Fibroblast of upper back skin (primary cell): ENCODE measurements around the gene CLSTN1.

Experiments
- DNase-seq: peaks from one replicate; pipeline ENCODE4 v3.0.0-alpha.2; 2013

CLSTN1 gene

DNA sequence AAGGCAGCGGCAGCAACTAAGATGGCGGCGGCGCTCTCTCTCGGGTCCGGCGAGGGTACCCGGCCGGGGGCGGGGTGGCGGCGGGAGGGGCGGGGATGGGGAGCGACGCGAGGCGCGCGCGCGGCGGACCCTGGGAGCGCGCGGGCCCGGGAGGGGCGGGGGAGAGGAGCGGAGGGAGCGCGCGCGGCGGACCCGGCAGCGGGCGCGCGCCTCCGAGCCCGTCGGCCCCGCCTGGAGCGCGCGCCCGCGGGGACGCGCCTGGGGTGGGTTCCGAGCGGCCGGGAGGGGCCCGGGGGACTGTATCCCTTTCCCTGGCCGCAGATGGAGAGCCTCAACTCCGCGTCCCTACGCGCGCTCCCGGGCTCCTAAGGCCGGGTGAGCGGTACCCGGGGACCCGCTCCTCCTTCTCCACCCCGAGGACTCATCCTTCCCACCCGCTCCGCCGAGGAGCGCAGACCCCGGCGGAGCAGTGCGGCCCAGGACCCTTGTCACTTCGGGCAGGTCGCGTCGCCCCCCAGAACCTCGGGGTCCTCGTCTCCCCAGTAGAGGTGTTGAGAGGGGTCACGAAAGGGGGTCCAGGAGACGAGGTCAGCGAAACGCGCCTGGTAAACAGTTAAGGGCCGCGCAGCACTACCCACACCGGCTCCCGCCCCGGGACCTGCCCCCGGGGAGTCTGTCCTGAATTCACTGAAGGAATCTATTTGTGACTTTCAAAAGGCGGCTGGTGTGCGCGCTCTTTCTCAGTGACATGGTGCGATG lies at the start of gene CLSTN1:
TSS of gene CLSTN1 (minus strand) at position 23 of the 759 bp plus-strand sequence. CDS start 232 bp downstream, outside the sequence.
- peak; percentile 83 for DNase-seq

DNA sequence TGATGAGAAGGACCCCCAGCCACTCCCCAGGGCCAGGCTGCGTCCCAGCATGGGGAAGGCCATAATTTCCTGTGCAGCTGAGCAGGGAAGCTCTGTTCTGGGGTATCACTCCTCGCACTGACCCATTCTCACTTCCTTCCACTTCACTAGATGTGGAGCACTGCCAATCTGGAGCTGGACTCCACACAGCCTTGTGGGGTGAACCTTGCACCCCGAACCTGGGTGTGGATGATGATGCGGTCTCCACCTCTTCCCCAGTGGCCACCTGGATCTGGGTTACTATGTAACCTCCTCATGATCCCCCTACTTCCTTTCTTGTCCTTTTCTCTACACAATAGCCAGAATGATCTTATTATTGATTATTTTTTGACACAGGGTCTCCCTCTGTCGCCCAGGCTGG lies 49.6 kb upstream of the CLSTN1 start:
- DNase-seq: no peak

DNA sequence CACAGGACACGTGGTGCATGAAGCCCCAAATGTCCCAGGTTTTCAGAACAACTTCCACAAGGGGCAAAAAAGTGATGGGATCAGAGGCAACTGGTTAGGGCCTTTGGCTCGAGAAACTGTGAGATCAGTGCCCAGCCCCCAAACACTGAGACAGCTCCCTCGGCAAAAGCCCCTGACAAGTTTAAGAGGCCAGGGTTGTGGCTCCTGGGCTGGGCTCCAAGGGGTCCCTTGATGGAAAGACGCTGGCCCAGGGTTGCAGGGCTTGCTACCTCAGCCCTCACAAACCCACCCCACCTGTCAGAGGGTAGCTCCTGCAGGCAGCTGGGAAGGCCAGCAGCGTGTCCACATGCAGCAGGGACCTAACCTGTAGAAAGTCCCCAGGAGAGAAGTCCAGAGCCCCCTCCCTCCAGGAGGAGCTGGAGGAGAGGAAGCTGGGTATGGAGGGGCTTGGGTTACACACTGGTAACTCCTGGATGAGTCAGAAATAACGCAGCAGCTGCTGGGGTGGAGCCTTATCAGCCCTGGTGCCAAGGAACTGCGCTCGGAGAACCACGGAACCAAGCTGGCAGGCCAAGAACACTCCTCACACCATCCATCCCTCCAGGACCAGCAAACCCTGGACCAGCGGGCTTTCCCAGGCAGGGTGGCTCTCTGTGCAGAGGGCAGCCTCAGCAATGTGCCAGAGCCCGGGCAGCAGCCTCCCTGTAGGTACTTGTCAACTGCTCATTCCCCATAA lies 48.8 kb upstream of the CLSTN1 start:
- DNase-seq: no peak

- DNase-seq: no peak
These were observed 48.1 kb upstream of the CLSTN1 start for GRCh38 chr1:9871707-9872425.

- DNase-seq: no peak
These were observed 47.3 kb upstream of the CLSTN1 start for GRCh38 chr1:9871021-9871420.

- DNase-seq: no peak
These were observed 46.8 kb upstream of the CLSTN1 start for GRCh38 chr1:9870572-9870971.

DNA sequence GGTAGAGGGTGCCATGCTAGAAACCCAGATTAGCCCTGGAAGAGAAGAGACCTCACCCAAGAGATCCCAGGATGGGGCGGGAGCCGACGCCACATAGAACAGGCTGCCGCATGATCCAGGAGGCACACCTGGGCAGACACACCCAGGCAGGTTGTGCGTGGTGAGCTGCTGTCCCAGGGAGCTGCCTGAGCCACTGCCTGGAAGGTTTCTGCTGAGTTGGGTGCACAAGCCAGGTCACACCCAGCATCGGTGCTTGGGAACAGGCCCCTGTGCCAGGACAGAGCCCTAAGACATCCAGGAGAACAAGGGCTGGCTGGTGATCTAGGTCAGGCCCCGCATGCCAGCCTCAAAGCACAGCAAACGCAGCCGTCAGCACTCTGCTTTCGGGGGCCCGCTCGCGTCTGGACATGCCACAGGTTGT lies 46.1 kb upstream of the CLSTN1 start:
- DNase-seq: no peak

DNA sequence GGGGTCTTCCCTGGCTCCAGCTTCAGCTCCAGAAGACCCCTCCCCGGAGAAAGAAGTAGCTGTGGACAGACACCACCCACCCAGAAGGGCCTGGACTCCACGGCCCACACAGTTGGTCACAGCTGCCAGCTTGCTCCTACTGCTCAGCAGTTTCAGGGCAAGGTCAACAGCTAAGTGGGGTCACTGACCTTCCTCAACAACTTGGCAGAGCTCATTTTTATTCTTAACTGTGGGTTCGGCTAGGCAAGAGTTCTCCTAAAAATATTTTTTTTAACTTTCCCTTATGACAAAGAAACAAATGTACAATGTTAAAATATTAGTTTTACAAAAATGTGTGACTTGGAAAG lies 44.5 kb upstream of the CLSTN1 start:
- DNase-seq: no peak

- peak; percentile 65 for DNase-seq
These were observed 43.9 kb upstream of the CLSTN1 start for GRCh38 chr1:9867408-9868243.

GRCh38 chr1:9866836-9867235 lies 43.1 kb upstream of the CLSTN1 start:
- DNase-seq: no peak

- no peak for DNase-seq
These were observed 42.0 kb upstream of the CLSTN1 start for GRCh38 chr1:9865724-9866123.

DNA sequence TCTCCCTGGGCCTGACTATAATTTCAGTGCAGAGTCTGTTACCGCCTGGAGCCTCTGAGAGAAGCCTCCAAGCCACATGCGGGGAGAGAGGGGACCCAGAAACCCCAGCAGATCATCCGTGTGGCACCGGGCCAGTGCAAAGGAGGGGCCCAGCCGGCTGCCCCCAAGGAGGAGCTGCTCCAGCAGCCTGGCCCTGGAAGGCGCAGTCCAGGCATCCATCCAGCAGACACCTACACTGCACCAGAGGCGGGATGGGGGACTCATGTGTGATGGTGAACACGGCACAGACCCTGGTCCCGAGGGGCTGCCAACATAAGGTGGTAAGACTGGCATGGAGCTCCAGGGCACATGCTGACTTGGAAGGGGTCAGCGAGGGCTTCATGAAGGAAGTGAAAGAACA lies 39.6 kb upstream of the CLSTN1 start:
- no peak for DNase-seq

DNA sequence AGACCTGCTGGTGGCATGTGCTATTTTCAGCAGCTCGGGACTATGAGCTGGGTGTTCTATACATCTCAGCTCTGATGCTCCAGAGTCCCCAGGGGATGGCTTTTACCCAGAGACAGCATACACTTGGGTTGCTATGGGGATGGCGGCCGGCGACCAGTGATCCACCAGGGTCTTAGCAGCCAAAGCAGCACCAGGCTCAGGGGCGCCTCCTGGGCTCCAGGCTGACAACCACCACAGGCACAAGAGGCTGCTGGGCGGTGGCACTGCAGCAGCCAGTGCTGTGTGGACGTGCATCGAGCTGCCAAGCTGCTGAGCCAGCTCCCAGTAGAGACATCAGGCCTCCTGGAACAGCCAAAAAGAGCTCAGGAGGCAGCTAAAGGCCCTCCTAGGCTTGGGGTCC lies 37.6 kb upstream of the CLSTN1 start:
- DNase-seq: no peak

DNA sequence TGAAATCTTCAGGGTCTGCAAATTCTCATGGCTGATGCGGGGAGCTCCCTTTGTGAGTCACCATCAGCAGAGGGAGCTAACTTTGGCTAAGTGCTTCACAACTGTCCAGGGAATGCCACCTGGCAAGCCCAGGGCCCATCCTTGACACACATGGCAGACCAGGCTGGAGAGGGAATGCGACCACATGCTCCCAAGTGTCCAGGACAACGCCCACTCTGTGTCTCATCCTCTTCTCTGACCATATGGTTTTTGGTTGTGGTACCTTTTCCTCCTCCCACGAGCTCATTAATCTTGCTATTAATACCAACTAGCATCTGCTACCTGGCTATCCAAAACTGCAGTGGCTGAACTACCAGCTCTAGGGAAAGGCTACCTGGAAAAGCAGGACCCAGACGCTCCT lies 37.1 kb upstream of the CLSTN1 start:
- DNase-seq: no peak

DNA sequence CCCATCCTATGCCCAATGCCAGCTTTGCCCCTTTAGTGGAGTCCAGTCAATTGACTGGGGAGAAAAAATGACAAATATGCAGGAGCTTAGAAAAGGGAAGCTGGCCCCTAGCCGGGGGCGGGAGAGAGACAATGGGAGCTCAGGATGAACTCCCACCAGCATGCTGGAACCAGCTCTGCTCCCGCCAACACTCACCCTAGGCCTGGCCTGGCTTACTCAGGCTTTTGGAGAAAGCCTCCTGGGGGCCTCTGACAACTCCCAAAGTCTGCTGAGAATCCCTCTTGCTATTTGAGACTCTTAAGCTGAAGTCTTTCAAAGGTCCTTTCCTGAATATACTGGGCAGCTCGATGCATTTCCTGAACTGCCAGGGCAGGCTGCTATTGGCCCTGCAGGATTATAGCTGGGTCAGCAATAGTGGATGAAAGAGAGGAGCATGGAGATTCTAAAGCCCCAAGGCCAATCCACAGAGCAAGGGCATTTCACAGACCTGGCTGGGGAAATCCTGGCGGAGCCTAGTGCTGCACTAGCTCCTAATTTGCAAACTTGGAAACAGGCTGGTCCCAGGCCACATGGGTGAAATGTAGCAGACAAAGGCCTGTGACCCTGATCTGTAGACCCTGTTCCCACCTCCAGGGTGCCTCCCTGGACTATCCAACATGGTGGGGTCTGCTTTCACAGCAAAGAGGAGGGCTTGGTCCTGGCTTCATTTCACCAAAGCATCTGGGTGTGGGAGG lies 35.7 kb upstream of the CLSTN1 start:
- no peak for DNase-seq

DNA sequence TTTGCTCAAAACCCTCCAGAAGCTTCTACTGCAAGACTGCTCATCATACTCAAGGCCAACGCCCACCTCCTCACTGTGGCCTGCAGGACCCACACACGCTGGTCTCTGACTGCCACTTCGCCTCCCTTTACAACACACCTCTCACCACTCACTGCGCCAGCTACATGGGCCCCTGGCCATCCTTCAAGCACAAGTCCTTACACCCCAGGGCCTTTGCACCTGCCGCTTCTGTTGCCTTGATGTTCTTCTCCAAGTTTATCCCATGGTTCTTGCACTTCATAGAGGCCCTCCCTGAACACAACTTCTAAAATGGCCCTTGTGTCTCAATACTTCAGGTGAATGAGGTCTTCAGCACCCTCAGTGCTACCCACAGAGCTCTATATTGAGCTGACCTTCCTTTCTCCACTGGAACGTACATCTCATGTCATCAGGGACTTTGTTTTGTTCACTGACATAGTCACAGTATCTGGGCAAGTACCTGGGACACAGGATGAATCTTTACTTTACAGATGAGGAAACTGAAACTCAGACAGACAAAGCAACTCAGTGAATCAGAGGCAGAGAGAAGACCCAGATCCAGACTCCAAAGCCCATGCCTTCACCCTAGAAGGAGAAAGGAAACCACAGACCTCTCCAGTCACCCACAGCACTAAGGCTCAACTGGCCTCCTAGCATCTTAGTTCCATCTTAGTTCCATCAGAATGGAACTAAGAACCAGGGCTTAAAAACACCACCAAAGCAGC lies 34.7 kb upstream of the CLSTN1 start:
- no peak for DNase-seq

GRCh38 chr1:9855186-9855585 lies 31.4 kb upstream of the CLSTN1 start:
- DNase-seq: no peak

- DNase-seq: no peak
These were observed 29.5 kb upstream of the CLSTN1 start for GRCh38 chr1:9853249-9853595.

DNA sequence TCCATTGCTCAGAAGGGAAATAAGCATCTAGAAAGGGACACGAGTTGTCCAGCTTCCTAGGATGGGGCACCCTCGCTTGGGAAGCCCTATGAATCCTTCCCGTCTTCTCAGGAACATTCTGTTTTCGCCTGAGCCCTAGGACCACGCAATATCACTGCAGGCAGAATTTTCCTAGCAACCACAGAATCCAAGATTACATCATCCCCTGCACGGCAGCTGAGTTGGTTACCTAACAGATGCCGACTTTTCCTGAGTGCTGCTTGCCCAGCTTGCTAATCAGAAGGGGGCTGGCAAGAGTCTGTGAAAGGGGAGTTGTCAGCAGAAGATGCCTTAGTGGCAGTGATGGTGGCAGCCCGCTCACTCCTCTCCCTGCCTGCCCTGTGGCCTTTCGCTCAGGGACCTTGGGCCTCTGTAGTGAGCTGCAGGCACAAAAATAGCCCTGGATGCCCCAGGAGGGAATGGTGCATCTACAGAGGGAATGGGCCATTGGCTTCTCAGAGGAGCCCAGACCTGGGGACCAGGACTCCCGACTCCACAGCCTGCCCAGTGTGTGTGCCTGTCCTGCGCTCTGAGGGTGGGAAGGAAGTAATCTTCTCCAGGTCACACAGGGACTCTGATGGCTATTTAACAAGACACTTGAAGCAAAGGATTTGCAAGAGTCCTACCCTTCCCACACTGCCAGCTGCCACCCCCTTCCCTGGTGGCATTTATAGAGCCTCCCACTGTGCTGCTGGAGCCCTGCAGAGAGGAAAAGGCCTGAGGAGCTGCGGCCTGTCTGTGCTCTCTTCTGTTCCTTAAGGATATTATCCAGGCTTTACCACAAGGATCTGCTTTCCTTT lies 28.9 kb upstream of the CLSTN1 start:
- DNase-seq: peak; percentile 73

- no peak for DNase-seq
These were observed 28.2 kb upstream of the CLSTN1 start for GRCh38 chr1:9852004-9852403.
